ENCODE data around the gene FGR.

DNA sequence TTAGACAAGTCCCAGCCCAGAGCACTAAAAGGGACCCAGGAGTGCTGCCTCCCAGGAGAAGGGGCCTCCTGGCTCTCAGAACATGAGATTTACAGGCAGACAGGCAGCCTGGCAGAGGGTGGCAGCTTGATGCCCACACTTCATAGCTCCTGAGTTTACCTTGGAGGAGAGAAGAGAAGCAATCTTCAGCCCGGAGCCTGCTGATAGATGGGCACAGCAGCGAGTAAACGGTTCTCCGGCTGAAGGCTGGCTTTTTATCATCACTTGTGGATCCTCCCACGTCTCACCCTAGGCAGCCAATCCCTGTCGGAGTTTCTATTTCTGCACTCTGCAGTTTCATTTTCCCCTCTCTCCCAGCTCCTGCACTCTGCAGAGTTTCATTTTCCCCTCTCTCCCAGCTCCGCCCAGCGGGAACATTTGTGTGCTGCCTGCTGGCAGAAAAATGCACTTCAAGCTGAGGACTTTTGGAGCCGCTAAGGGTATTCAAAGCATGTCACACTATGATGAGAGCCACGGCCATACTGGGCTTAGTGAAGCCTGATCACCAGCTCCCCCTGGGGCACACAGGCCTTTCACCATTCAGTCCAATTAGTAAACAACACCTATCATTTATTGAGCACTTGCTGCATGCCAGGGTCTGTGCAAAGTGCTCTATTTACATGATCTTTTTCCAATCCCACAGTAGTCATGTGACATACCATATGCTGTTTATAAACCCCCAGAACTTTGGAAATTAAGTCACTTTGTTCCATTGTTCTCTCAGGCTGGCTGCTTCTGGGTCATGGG, 37.2 kb upstream of the FGR start, which contains the start of gene IFI6:
- TF ChIP-seq CEBPB (IDR thresholded peaks at IDR 0.05; ENCODE audit: low read depth) (no peak), EZH2phosphoT487 (IDR thresholded peaks at IDR 0.05; ENCODE audit: borderline replicate concordance) (no peak), POLR2AphosphoS5 (IDR thresholded peaks at IDR 0.05; ENCODE audit: low read depth, low read length) (peak; percentile 69), POLR2A (IDR thresholded peaks at IDR 0.05; ENCODE audit: borderline replicate concordance, extremely low read depth, insufficient read depth, insufficient read length) (peak; percentile 61), EGR1 (IDR thresholded peaks at IDR 0.05; ENCODE audit: low read depth) (peak; percentile 35; the same call in 1 of the 2 replicates), JUND (IDR thresholded peaks at IDR 0.05) (no peak), ZFX (IDR thresholded peaks at IDR 0.05) (no peak), YY1 (IDR thresholded peaks at IDR 0.05; ENCODE audit: extremely low read depth, insufficient replicate concordance, low read depth, low read length) (peak; percentile 51)
- TF ChIP-seq, protein P1, sequence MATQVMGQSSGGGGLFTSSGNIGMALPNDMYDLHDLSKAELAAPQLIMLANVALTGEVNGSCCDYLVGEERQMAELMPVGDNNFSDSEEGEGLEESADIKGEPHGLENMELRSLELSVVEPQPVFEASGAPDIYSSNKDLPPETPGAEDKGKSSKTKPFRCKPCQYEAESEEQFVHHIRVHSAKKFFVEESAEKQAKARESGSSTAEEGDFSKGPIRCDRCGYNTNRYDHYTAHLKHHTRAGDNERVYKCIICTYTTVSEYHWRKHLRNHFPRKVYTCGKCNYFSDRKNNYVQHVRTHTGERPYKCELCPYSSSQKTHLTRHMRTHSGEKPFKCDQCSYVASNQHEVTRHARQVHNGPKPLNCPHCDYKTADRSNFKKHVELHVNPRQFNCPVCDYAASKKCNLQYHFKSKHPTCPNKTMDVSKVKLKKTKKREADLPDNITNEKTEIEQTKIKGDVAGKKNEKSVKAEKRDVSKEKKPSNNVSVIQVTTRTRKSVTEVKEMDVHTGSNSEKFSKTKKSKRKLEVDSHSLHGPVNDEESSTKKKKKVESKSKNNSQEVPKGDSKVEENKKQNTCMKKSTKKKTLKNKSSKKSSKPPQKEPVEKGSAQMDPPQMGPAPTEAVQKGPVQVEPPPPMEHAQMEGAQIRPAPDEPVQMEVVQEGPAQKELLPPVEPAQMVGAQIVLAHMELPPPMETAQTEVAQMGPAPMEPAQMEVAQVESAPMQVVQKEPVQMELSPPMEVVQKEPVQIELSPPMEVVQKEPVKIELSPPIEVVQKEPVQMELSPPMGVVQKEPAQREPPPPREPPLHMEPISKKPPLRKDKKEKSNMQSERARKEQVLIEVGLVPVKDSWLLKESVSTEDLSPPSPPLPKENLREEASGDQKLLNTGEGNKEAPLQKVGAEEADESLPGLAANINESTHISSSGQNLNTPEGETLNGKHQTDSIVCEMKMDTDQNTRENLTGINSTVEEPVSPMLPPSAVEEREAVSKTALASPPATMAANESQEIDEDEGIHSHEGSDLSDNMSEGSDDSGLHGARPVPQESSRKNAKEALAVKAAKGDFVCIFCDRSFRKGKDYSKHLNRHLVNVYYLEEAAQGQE (IDR thresholded peaks at IDR 0.05; ENCODE audit: low read depth), result no peak
- TF ChIP-seq, protein P2, sequence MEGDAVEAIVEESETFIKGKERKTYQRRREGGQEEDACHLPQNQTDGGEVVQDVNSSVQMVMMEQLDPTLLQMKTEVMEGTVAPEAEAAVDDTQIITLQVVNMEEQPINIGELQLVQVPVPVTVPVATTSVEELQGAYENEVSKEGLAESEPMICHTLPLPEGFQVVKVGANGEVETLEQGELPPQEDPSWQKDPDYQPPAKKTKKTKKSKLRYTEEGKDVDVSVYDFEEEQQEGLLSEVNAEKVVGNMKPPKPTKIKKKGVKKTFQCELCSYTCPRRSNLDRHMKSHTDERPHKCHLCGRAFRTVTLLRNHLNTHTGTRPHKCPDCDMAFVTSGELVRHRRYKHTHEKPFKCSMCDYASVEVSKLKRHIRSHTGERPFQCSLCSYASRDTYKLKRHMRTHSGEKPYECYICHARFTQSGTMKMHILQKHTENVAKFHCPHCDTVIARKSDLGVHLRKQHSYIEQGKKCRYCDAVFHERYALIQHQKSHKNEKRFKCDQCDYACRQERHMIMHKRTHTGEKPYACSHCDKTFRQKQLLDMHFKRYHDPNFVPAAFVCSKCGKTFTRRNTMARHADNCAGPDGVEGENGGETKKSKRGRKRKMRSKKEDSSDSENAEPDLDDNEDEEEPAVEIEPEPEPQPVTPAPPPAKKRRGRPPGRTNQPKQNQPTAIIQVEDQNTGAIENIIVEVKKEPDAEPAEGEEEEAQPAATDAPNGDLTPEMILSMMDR (IDR thresholded peaks at IDR 0.05 in 2 of 3, conservative IDR thresholded peaks at IDR 0.05 in 1 of 3; ENCODE audit: borderline replicate concordance in 1 of 3, insufficient read depth in 1 of 3, low read depth in 2 of 3, low read length in 2 of 3), result peak; percentile 7 to 36 (median 34); a peak in 4 of 6 replicates
- TF ChIP-seq, protein P3, sequence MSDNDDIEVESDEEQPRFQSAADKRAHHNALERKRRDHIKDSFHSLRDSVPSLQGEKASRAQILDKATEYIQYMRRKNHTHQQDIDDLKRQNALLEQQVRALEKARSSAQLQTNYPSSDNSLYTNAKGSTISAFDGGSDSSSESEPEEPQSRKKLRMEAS (IDR thresholded peaks at IDR 0.05), result peak; percentile 53; the same call in 1 of the 2 replicates
